ENCODE measurements around the gene ATG9A. TPM values are rescaled to one million over a fixed set of nuclear protein-coding genes. Genes with fewer than 3 reads are reported as not detected.

Gene ATG9A
- total and polyA plus RNA-seq, 2 of the 8 experiments (the other 6 are each of a cell fraction or from before 2014, with no cell fraction given), result 43.6 to 66.8 TPM

GRCh38 chr2:219272356-219272755 is 42.9 kb upstream of the ATG9A start:
- H3K27ac ChIP-seq (ENCODE audit: low read depth, low read length), result no peak overlapping the region
- H4K5ac ChIP-seq (ENCODE audit: insufficient read length, low read depth, low read length), result no peak overlapping the region
- no peak overlapping the region for H3K18ac ChIP-seq (ENCODE audit: extremely low read depth, low read length)
- no peak overlapping the region for H3K56ac ChIP-seq (replicated peaks; ENCODE audit: insufficient read length, low read depth, low read length)
- no peak overlapping the region for H2AK5ac ChIP-seq (ENCODE audit: low read depth, low read length)
- 82% methylated on average over 4 of the region's 4 CpGs; no CpG with 5 or more reads in 1 of the 2 experiments for WGBS, 2 experiments (ENCODE audit: extremely low coverage in 1 of 2, insufficient coverage in 1 of 2, insufficient read length in 1 of 2, insufficient replicate concordance in 2 of 2, low coverage in 1 of 2, low lambda C conversion rate in 2 of 2, missing lambda C conversion rate in 1 of 2)
- H3K4me3 ChIP-seq (ENCODE audit: extremely low read depth in 1 of 4, insufficient read depth in 2 of 4, low read depth in 3 of 4, low read length in 4 of 4), result no peak overlapping the region
- peaks cover 0 to 3% (median 0%) of the 10 kb centered on the region in 4 experiments; a peak in 2 of 7 replicates for H3K27me3 ChIP-seq (replicated peaks in 1 of 4; ENCODE audit: control insufficient read depth in 3 of 4, extremely low read depth in 1 of 4, insufficient read depth in 3 of 4, low read length in 3 of 4)
- TF ChIP-seq KDM1A (IDR thresholded peaks at IDR 0.05; ENCODE audit: borderline replicate concordance, low read length) (no peak), TBP (IDR thresholded peaks at IDR 0.05; ENCODE audit: low read depth, low read length) (no peak)
- H3K4me1 ChIP-seq (replicated peaks in 1 of 4; ENCODE audit: control insufficient read depth in 3 of 4, insufficient read depth in 4 of 4, low read length in 3 of 4), result peaks cover 0 to 3% (median 0%) of the 10 kb centered on the region in 4 experiments; a peak in 2 of 7 replicates
- no peaks in the 10 kb centered on the region for H3K79me2 ChIP-seq (ENCODE audit: control insufficient read depth in 1 of 2, insufficient read depth in 2 of 2, low read length in 2 of 2)
- H2BK12ac ChIP-seq (ENCODE audit: low read depth, low read length), result no peak overlapping the region
- no peak for FAIRE-seq
- DNase-seq (ENCODE audit: low read depth in 1 of 2, low spot score in 2 of 2), result no peak
- H3K23ac ChIP-seq (ENCODE audit: insufficient read length), result no peak overlapping the region
- no peak overlapping the region for H3K4me2 ChIP-seq (ENCODE audit: insufficient read depth in 1 of 2, low read depth in 2 of 2, low read length in 2 of 2)
- H2AFZ ChIP-seq (ENCODE audit: low read length), result no peak overlapping the region
- no peak overlapping the region for H2BK20ac ChIP-seq (ENCODE audit: low read length)
- CTCF ChIA-PET (ENCODE audit: partially characterized antibody), result interaction anchor here (1.3 to 2.9 kb wide), 2 partner anchors 10 to 23 kb away, joined by 3 to 12 read pairs; no protein-coding TSS in a partner anchor
- no peak overlapping the region for H4K8ac ChIP-seq (ENCODE audit: extremely low read depth, insufficient read depth, low read length)
- no peaks in the 10 kb centered on the region for H3K79me1 ChIP-seq (ENCODE audit: low read depth, low read length)
- no peaks in the 10 kb centered on the region for H4K20me1 ChIP-seq (replicated peaks in 1 of 2; ENCODE audit: control insufficient read depth in 1 of 2, insufficient read depth in 2 of 2, low read length in 2 of 2)
- no peak overlapping the region for H2BK15ac ChIP-seq (ENCODE audit: low read length)
- no peak overlapping the region for H4K91ac ChIP-seq (replicated peaks; ENCODE audit: insufficient read length, low read length)
- H3K23me2 ChIP-seq (ENCODE audit: low read depth, low read length), result no peaks in the 10 kb centered on the region
- no peaks in the 10 kb centered on the region for H3K36me3 ChIP-seq (ENCODE audit: control insufficient read depth in 2 of 4, insufficient read depth in 4 of 4, low read length in 3 of 4)
- no peak overlapping the region for H3K14ac ChIP-seq (ENCODE audit: insufficient read length)
- no peak overlapping the region for H2BK5ac ChIP-seq (ENCODE audit: low read depth, low read length)
- H3K9me3 ChIP-seq (ENCODE audit: insufficient read depth in 2 of 2, low read depth in 1 of 2, low read length in 1 of 2), result no peaks in the 10 kb centered on the region
- H3K4ac ChIP-seq (replicated peaks; ENCODE audit: insufficient read length, low read depth, low read length), result no peak overlapping the region
- H2BK120ac ChIP-seq (replicated peaks; ENCODE audit: low read depth, low read length), result no peak overlapping the region
- POLR2A ChIA-PET (ENCODE audit: partially characterized antibody), result no interaction called here
- no peak overlapping the region for H3K9ac ChIP-seq (replicated peaks in 1 of 4; ENCODE audit: extremely low read depth in 1 of 4, low read depth in 3 of 4, low read length in 3 of 4)
